Fibroblast of gingiva (primary cell): ENCODE measurements around the gene MNDA.
"Not testable (repeated sequence)": the region's sequence is repeated elsewhere in the genome, so short reads cannot be mapped to it uniquely, and the experiment has no call there.

ENCODE experiments used
- DNase-seq: peaks from one replicate; pipeline ENCODE4 v3.0.0-alpha.2; 2011; ENCODE audit warnings: low read depth

MNDA gene

GRCh38 chr1:158839566-158839965, 8.4 kb downstream of the MNDA start:
- DNase-seq = no peak

- DNase-seq = no peak
Measured at GRCh38 chr1:158840236-158840635, 9.1 kb downstream of the MNDA start.

GRCh38 chr1:158864595-158864994, 33.4 kb downstream of the MNDA start:
- DNase-seq = no peak

GRCh38 chr1:158870438-158870837, 39.3 kb downstream of the MNDA start:
- not testable (repeated sequence) for DNase-seq

- no peak for DNase-seq
Measured at GRCh38 chr1:158873141-158873540, 42.0 kb downstream of the MNDA start.

- DNase-seq = no peak
Measured at GRCh38 chr1:158893654-158894053, 62.5 kb downstream of the MNDA start.

GRCh38 chr1:158898722-158899121, 67.6 kb downstream of the MNDA start:
- DNase-seq = no peak
